Subcutaneous abdominal adipose tissue (tissue), 5 donors: ENCODE results near the gene POLR1C.

ENCODE experiments used
- H3K27ac ChIP-seq: one replicate; pipeline ENCODE4 v1.7.0; 2013; ENCODE audit warnings: low read depth, mild to moderate bottlenecking, inconsistent platforms, low read length, moderate library complexity
- H3K27me3 ChIP-seq, 5 donors: one replicate each; pipeline ENCODE4 v1.7.0; 2013; ENCODE audit warnings: low read length in 5 of 5, inconsistent platforms in 1 of 5; ENCODE audit not compliant: control insufficient read depth in 5 of 5, insufficient read depth in 4 of 5
- H3K36me3 ChIP-seq, 5 donors: one replicate each; pipeline ENCODE4 v1.7.0; 2013; ENCODE audit warnings: low read length in 5 of 5; ENCODE audit not compliant: control insufficient read depth in 5 of 5, insufficient read depth in 5 of 5
- H3K4me1 ChIP-seq, 5 donors: one replicate each; pipeline ENCODE4 v1.7.0; 2013; ENCODE audit warnings: low read length in 5 of 5, mild to moderate bottlenecking in 3 of 5, moderate library complexity in 1 of 5; ENCODE audit not compliant: control insufficient read depth in 5 of 5, insufficient read depth in 5 of 5
- H3K4me3 ChIP-seq, 5 donors: one replicate each; pipeline ENCODE4 v1.7.0; 2013; ENCODE audit warnings: low read length in 5 of 5, low read depth in 1 of 5
- H3K9ac ChIP-seq, 5 donors: one replicate each; pipeline ENCODE4 v1.7.0; 2013; ENCODE audit warnings: low read length in 5 of 5, mild to moderate bottlenecking in 4 of 5, moderate library complexity in 3 of 5
- H3K9me3 ChIP-seq, 5 donors: one replicate each; pipeline ENCODE4 v1.7.0; 2013; ENCODE audit warnings: low read length in 5 of 5; ENCODE audit not compliant: control insufficient read depth in 5 of 5
- donor health status: healthy.
- donor health status: healthy.
- donor health status: healthy.
- donor health status: healthy.
- donor health status: healthy.

Gene POLR1C

GRCh38 chr6:43491750-43492661 is 24.9 kb upstream of the POLR1C start:
- Histone ChIP-seq H3K27me3 (no peaks in the 10 kb centered on the region), H3K27ac (no peak overlapping the region), H3K4me3 (no peak overlapping the region), H3K9me3 (no peaks in the 10 kb centered on the region), H3K9ac (peak overlapping the region in 1 of 5 donors; percentile 1), H3K4me1 (peaks cover 4 to 23% (median 12%) of the 10 kb centered on the region in 5 donors), H3K36me3 (peaks cover 0 to 12% (median 3%) of the 10 kb centered on the region in 5 donors)

- Histone ChIP-seq H3K36me3 (peaks cover 0 to 16% (median 10%) of the 10 kb centered on the region in 5 donors), H3K4me1 (peaks cover 4 to 26% (median 12%) of the 10 kb centered on the region in 5 donors), H3K27me3 (no peaks in the 10 kb centered on the region), H3K27ac (no peak overlapping the region), H3K4me3 (no peak overlapping the region), H3K9ac (no peak overlapping the region), H3K9me3 (no peaks in the 10 kb centered on the region)
Observed at GRCh38 chr6:43492673-43493072, 24.2 kb upstream of the POLR1C start.

GRCh38 chr6:43493230-43493629 is 23.7 kb upstream of the POLR1C start:
- H3K36me3 ChIP-seq = peaks cover 0 to 21% (median 15%) of the 10 kb centered on the region in 5 donors
- no peak overlapping the region for H3K9ac ChIP-seq
- no peaks in the 10 kb centered on the region for H3K27me3 ChIP-seq
- H3K9me3 ChIP-seq = no peaks in the 10 kb centered on the region
- no peak overlapping the region for H3K27ac ChIP-seq
- no peak overlapping the region for H3K4me3 ChIP-seq
- H3K4me1 ChIP-seq = peaks cover 4 to 26% (median 12%) of the 10 kb centered on the region in 5 donors

DNA sequence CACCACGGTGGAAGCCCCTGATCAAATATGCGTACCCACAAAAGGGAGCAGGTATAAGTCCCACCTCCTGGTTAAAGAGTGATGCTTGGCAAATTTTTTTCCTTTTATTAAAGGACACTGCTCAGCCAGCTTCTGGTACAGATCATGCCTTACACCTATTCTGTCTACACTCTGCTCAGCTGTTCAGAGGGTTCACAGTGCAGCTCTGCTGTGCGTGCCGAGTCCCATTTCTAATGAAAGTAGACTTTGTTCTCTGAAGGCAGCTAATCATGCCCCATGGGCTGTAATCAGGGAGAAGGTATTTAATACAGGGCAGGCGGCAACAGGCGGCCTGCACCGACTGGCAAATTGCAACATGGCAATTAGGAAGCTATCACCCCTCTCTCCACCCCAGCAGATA is 23.1 kb upstream of the POLR1C start:
- Histone ChIP-seq H3K4me1 (peaks cover 4 to 30% (median 12%) of the 10 kb centered on the region in 5 donors), H3K9ac (no peak overlapping the region), H3K27me3 (no peaks in the 10 kb centered on the region), H3K27ac (no peak overlapping the region), H3K36me3 (peaks cover 0 to 27% (median 21%) of the 10 kb centered on the region in 5 donors), H3K4me3 (no peak overlapping the region), H3K9me3 (no peaks in the 10 kb centered on the region)

DNA sequence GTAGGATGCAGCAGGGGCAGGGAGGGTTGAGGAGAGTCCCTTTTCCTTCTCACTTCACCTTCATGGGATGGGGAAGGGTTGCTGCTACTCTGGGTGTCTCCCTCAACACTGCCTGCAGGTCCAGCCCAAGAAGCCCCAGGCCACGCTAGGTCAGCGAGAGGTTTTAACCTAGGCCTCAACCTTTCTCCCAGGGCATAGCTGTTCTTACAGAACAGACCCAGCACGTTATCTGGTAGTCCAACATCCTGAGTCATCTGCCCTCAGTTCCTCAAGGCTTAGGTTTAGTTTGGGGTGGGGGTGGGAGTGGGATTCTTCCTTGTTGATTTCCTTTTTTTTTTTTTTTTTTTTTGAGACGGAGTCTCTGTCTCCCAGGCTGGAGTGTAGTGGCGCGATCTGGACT is 22.6 kb upstream of the POLR1C start:
- peaks cover 0 to 31% (median 26%) of the 10 kb centered on the region in 5 donors for H3K36me3 ChIP-seq
- H3K27me3 ChIP-seq = no peaks in the 10 kb centered on the region
- no peak overlapping the region for H3K9ac ChIP-seq
- no peak overlapping the region for H3K27ac ChIP-seq
- H3K9me3 ChIP-seq = no peaks in the 10 kb centered on the region
- peaks cover 5 to 35% (median 12%) of the 10 kb centered on the region in 5 donors for H3K4me1 ChIP-seq
- no peak overlapping the region for H3K4me3 ChIP-seq

DNA sequence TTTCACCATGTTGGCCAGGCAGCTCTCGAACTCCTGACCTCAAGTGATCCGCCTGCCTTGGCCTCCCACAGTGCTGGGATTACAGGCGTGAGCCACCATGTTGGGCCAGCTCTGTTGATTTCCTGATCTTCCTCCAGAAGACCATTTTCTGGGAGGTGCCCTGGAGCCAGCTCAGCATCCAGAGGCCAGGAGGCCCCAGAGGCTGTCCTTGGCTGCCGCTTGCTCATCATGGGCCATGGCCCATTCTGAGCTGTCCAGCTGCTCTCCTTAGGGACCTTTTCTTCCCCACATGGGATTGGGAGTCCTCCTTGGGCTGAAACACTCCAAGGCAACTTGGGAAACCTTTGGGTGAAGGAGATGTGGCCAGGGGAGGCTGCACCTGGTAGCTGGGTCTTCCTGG is 22.1 kb upstream of the POLR1C start:
- Histone ChIP-seq H3K9ac (no peak overlapping the region), H3K4me3 (no peak overlapping the region), H3K27me3 (no peaks in the 10 kb centered on the region), H3K36me3 (peaks cover 2 to 31% (median 29%) of the 10 kb centered on the region in 5 donors), H3K27ac (no peak overlapping the region), H3K9me3 (no peaks in the 10 kb centered on the region), H3K4me1 (peaks cover 5 to 40% (median 14%) of the 10 kb centered on the region in 5 donors)

DNA sequence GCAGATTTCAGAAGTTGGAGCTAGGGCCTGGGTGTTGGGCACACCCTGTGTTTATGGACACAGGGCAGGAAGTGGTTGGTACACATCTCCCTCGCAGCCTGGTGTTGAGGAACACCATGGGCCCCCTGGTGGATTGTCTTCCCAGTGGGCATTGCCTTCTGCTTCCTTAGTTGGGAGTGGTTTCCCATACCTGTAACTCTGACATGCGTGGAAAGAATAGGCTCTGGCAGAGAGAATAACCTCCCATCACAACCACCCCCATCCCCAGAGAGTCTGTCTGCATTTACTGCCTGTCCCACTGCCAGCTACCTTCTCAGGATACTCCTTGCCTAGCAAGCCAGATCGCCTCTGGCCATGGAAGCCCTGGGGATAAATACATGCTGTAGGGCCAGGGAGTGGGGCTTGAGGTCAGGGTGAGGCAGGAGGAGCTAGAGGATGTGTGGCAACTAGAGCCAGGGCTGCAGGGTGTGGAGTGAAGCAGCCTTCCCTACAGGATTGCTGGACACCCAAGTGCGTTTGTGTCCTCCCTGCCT is 21.4 kb upstream of the POLR1C start:
- Histone ChIP-seq H3K9ac (no peak overlapping the region), H3K27me3 (no peaks in the 10 kb centered on the region), H3K9me3 (no peaks in the 10 kb centered on the region), H3K36me3 (peaks cover 2 to 35% (median 31%) of the 10 kb centered on the region in 5 donors), H3K4me1 (peaks cover 5 to 46% (median 15%) of the 10 kb centered on the region in 5 donors), H3K27ac (no peak overlapping the region), H3K4me3 (no peak overlapping the region)

GRCh38 chr6:43496370-43497128 is 20.3 kb upstream of the POLR1C start:
- Histone ChIP-seq H3K27ac (no peak overlapping the region), H3K4me3 (no peak overlapping the region), H3K4me1 (peaks cover 5 to 46% (median 15%) of the 10 kb centered on the region in 5 donors), H3K9ac (no peak overlapping the region), H3K9me3 (no peaks in the 10 kb centered on the region), H3K36me3 (peaks cover 2 to 45% (median 41%) of the 10 kb centered on the region in 5 donors), H3K27me3 (no peaks in the 10 kb centered on the region)

DNA sequence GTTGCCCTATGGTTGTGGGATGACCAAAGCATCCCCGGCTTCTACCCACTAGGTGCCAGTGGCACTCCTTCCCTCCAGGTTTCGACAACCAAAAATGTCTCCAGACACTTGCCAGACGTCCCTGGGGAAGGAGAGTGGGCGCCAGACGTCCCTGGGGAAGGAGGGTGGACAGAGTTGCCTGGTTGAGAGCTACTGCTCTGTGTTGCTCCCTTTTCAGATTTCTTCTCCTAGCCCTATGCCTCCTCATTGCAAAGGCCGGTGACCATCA is 19.8 kb upstream of the POLR1C start:
- H3K36me3 ChIP-seq = peaks cover 2 to 50% (median 46%) of the 10 kb centered on the region in 5 donors
- H3K9me3 ChIP-seq = no peaks in the 10 kb centered on the region
- no peaks in the 10 kb centered on the region for H3K27me3 ChIP-seq
- H3K4me3 ChIP-seq = no peak overlapping the region
- no peak overlapping the region for H3K27ac ChIP-seq
- peaks cover 5 to 42% (median 10%) of the 10 kb centered on the region in 5 donors for H3K4me1 ChIP-seq
- H3K9ac ChIP-seq = no peak overlapping the region

DNA sequence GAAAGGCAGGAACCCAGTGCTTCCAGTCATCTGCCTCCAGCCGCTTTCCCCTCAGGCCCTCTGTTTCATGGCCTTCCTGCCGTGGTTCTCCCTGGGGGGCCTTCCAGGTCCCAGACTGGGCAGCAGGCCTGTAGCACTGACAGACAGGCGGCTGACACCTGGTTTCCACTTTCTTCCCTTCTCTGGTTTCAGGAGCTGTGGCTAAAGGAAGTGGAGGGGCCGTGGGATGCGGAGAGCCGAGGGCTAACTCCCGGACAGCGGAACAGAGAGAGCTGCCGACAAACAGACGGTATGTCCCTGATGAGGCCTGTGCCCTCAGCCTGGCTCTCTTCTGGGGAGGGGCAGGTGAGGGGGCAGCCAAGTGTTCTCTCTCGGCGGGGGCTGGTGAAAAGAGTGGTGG is 19.2 kb upstream of the POLR1C start:
- H3K9ac ChIP-seq = no peak overlapping the region
- peaks cover 2 to 56% (median 52%) of the 10 kb centered on the region in 5 donors for H3K36me3 ChIP-seq
- no peaks in the 10 kb centered on the region for H3K9me3 ChIP-seq
- peaks cover 1 to 36% (median 4%) of the 10 kb centered on the region in 5 donors for H3K4me1 ChIP-seq
- no peak overlapping the region for H3K4me3 ChIP-seq
- H3K27me3 ChIP-seq = no peaks in the 10 kb centered on the region
- H3K27ac ChIP-seq = no peak overlapping the region
